SK-N-MC (cell line): ENCODE data around the gene DHRS4L2.
A peak's percentile ranks its signal among the peaks of the same experiment; 100 is the strongest.
"Not testable (repeated sequence)": the region's sequence is repeated elsewhere in the genome, so short reads cannot be mapped to it uniquely, and the experiment has no call there.

Source experiments
- DNase-seq: peaks from one replicate; pipeline ENCODE4 v3.0.0-alpha.2; 2011; ENCODE audit warnings: low read depth, low spot score
- H3K27ac ChIP-seq: fragments of 200-600 bp; sonication (generic); 2 replicates; pipeline ENCODE4 v1.5.1; 2016; ENCODE audit warnings: mixed run types
- H3K36me3 ChIP-seq: fragments of 200-600 bp; sonication (generic); 2 replicates; pipeline ENCODE4 v1.6.1; 2017; ENCODE audit warnings: antibody characterized with exemption, low read length, mixed read lengths; ENCODE audit not compliant: insufficient read depth
- H3K4me3 ChIP-seq: fragments of 200-600 bp; sonication (generic); 2 replicates; pipeline ENCODE4 v1.5.1; 2016
- H3K9ac ChIP-seq: fragments of 200-600 bp; sonication (generic); 2 replicates; pipeline ENCODE4 v1.8.0; 2017; ENCODE audit warnings: mixed run types, mixed read lengths; ENCODE audit not compliant: insufficient read length
- H3K9me3 ChIP-seq: fragments of 200-600 bp; sonication (generic); 2 replicates; pipeline ENCODE4 v1.6.1; 2017; ENCODE audit warnings: low read depth, mild to moderate bottlenecking, antibody characterized with exemption, low read length, moderate library complexity, mixed read lengths
- EZH2 ChIP-seq: fragments of 200-600 bp; sonication (generic); IDR thresholded peaks from one replicate; pipeline ENCODE4 v1.6.1; 2017; ENCODE audit warnings: antibody characterized with exemption
- FOXP2 ChIP-seq: optimal IDR thresholded peaks from 2 replicates; pipeline ENCODE3; 2011; ENCODE audit warnings: mild to moderate bottlenecking, moderate library complexity; ENCODE audit not compliant: insufficient read depth; ENCODE audit errors: extremely low read length, control extremely low read depth
- POLR2AphosphoS5 ChIP-seq: IDR thresholded peaks from 2 replicates; pipeline ENCODE4 v1.6.1; 2012; ENCODE audit warnings: mild to moderate bottlenecking, low read depth, low read length, borderline replicate concordance

Gene DHRS4L2

GRCh38 chr14:23951590-23952201, 37.0 kb upstream of the DHRS4L2 start:
- H3K27ac ChIP-seq = no peak overlapping the region
- DNase-seq = no peak
- H3K36me3 ChIP-seq = no peaks in the 10 kb centered on the region
- H3K9me3 ChIP-seq = no peaks in the 10 kb centered on the region
- no peak for TF ChIP-seq POLR2AphosphoS5
- no peak for TF ChIP-seq FOXP2
- TF ChIP-seq EZH2 = no peak
- no peak overlapping the region for H3K9ac ChIP-seq
- no peak overlapping the region for H3K4me3 ChIP-seq

GRCh38 chr14:23953116-23953463, 35.6 kb upstream of the DHRS4L2 start:
- not testable (repeated sequence) for H3K9me3 ChIP-seq, H3K27ac ChIP-seq, DNase-seq, H3K36me3 ChIP-seq
- Histone ChIP-seq H3K9ac (peak overlapping the region; percentile 80), H3K4me3 (peak overlapping the region; percentile 84)

DNA sequence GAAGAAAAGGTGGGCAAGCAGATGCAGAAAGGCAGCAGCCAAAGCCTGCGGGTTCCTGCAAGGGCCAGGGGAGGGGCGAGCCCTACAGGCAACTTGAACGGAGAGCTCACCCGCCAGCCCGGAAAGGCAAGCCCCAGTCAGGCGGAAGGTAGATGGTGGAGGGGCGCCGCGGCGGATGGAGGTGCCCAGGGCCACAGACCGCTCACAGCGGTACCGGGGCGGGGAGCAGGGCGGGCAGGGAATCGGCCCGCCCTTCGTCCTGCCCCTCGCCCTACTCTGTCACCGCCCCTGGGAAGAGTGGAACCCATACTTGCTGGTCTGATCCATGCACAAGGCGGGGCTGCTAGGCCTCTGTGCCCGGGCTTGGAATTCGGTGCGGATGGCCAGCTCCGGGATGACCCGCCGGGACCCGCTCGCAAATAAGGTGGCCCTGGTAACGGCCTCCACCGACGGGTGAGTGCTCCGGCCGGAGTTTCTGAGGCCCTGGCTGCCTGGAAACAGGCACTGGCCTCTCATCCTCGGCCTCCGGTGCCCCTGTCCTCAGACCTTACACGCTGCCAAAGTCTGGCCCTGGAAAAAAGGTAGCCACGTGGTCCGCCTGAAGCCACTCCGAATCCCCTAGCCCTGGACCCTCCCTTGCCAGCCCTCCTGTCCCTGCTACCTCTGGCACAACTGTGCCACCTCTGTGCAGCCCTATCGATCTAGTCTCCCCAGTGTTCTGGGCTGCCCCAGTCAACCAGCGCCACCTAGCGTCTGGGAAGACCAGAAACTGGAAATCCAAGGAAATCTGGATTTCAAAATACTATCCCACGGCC, 35.1 kb upstream of the DHRS4L2 start, which contains the start of gene DHRS4:
DHRS4 (plus strand) TSS at position 307 of the 815 bp plus-strand sequence; CDS start at position 326, 19 bp downstream.
- H3K27ac ChIP-seq = peak within 1 kb of the TSS; percentile 9; the same call in 1 of the 2 replicates
- no peak for DNase-seq
- H3K9ac ChIP-seq = peak within 1 kb of the TSS; percentile 80
- peak within 1 kb of the TSS; percentile 84 for H3K4me3 ChIP-seq
- H3K9me3 ChIP-seq = no peaks in the 10 kb centered on the region
- TF ChIP-seq EZH2 = no peak
- peak; percentile 72 for TF ChIP-seq POLR2AphosphoS5
- H3K36me3 ChIP-seq = no peaks in the 10 kb centered on the region

GRCh38 chr14:23954279-23954614, 34.5 kb upstream of the DHRS4L2 start:
- peak overlapping the region; percentile 80 for H3K9ac ChIP-seq
- H3K4me3 ChIP-seq = peak overlapping the region; percentile 84
- H3K36me3 ChIP-seq, H3K9me3 ChIP-seq, H3K27ac ChIP-seq, DNase-seq: not testable (repeated sequence)

DNA sequence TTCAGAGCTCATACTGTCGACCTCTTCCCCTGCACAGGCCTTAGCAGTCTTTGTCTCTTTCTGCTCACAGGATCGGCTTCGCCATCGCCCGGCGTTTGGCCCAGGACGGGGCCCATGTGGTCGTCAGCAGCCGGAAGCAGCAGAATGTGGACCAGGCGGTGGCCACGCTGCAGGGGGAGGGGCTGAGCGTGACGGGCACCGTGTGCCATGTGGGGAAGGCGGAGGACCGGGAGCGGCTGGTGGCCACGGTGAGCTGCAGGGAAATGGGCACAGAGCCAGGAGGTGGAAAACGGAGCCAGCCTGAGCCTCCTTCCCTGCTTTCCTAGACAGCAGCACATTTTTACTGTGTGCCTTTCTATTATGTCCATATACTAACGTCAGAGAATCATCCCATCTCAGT, 33.8 kb upstream of the DHRS4L2 start:
- not testable (repeated sequence) for DNase-seq, H3K9me3 ChIP-seq, H3K4me3 ChIP-seq, H3K36me3 ChIP-seq, H3K9ac ChIP-seq, H3K27ac ChIP-seq

- H3K9ac ChIP-seq, DNase-seq, H3K4me3 ChIP-seq, H3K9me3 ChIP-seq, H3K36me3 ChIP-seq, H3K27ac ChIP-seq: not testable (repeated sequence)
These were observed 32.9 kb upstream of the DHRS4L2 start for GRCh38 chr14:23955811-23956210.

DNA sequence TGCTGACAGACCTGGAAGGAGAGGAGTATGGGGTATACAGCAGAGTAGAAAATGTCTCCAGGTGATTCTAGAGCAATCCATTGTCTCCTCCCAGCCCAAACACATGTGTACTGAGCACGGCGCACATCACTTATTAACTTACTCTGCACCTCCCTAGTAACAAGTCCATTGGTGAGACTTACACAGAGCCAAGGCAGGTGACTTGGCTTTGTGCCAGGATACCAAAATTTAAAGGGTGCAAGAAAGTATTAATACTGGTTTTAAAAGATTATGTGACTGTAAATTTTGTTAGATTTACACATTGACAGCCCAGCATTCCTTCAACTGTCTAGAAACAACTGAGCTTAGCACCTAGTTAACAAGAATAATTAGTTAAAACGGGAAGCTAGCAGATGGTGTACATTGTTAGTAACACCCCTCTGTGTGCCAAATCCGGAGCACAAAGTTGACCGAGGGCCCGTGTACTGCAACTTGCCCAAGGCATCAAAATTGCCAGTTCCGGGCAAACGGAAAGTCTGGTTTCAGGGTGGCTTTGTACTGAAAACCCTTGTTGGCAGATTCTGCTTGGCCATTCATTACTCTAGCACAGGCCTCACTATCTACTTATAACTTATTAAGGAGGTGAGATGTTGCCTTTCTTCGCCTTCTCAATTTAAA, 30.7 kb upstream of the DHRS4L2 start:
- DNase-seq, H3K9ac ChIP-seq, H3K4me3 ChIP-seq, H3K36me3 ChIP-seq, H3K27ac ChIP-seq, H3K9me3 ChIP-seq: not testable (repeated sequence)

- not testable (repeated sequence) for H3K4me3 ChIP-seq, H3K27ac ChIP-seq, H3K36me3 ChIP-seq, H3K9me3 ChIP-seq, DNase-seq, H3K9ac ChIP-seq
These were observed 27.8 kb upstream of the DHRS4L2 start for GRCh38 chr14:23960899-23961298.

DNA sequence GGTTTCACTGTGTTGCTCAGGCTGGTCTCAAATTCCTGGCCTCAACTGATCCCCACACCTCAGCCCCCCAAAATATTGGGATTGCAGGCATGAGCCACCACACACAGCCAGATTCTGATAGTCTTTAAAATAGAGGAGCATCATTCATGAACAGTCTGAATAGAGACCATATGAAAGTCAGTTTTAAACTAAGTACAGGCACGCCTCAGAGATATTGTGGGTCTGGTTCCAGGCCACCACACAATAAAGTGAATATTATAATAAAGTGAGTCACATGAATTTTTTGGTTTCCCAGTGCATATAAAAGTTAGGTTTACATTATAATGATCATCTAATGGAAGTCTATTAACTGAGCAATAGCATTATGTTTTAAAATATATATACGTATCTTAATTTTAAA, 27.0 kb upstream of the DHRS4L2 start:
- not testable (repeated sequence) for H3K4me3 ChIP-seq, H3K9ac ChIP-seq, H3K27ac ChIP-seq, DNase-seq, H3K9me3 ChIP-seq, H3K36me3 ChIP-seq

GRCh38 chr14:23969130-23969480, 19.6 kb upstream of the DHRS4L2 start:
- not testable (repeated sequence) for H3K9ac ChIP-seq, DNase-seq, H3K9me3 ChIP-seq, H3K27ac ChIP-seq, H3K36me3 ChIP-seq, H3K4me3 ChIP-seq
